HG03025 (cell line): ENCODE measurements around the gene ZNF438.
"Not testable (repeated sequence)": the region's sequence is repeated elsewhere in the genome, so short reads cannot be mapped to it uniquely, and the experiment has no call there.

ENCODE experiments used
- ATAC-seq: cut with Tn5 transposase; IDR thresholded peaks from one replicate; pipeline ENCODE4 v1.9.1; 2021; ENCODE audit warnings: mild to moderate bottlenecking, moderate library complexity; ENCODE audit not compliant: unreplicated experiment, low FRiP score

The ZNF438 gene

GRCh38 chr10:31031558-31032257 is at the start of gene ZNF438:
Gene ZNF438 (minus strand): TSS chr10:31031865. CDS start chr10:30877034, 154,831 bp downstream.
- peak; percentile 84 for ATAC-seq

GRCh38 chr10:31076610-31076988 is 44.9 kb upstream of the ZNF438 start:
- no peak for ATAC-seq

GRCh38 chr10:31075881-31076609 is 44.4 kb upstream of the ZNF438 start:
- ATAC-seq: no peak

- no peak for ATAC-seq
These were observed 43.8 kb upstream of the ZNF438 start for GRCh38 chr10:31075434-31075833.

- no peak for ATAC-seq
These were observed 43.0 kb upstream of the ZNF438 start for GRCh38 chr10:31074722-31075086.

GRCh38 chr10:31073996-31074721 is 42.5 kb upstream of the ZNF438 start:
- no peak for ATAC-seq

- no peak for ATAC-seq
These were observed 41.5 kb upstream of the ZNF438 start for GRCh38 chr10:31073211-31073610.

GRCh38 chr10:31072451-31072850 is 40.8 kb upstream of the ZNF438 start:
- ATAC-seq: no peak

- ATAC-seq: no peak
These were observed 39.8 kb upstream of the ZNF438 start for GRCh38 chr10:31071232-31072005.

- ATAC-seq: no peak
These were observed 39.0 kb upstream of the ZNF438 start for GRCh38 chr10:31070691-31071090.

GRCh38 chr10:31070025-31070424 is 38.4 kb upstream of the ZNF438 start:
- no peak for ATAC-seq

GRCh38 chr10:31069411-31069810 is 37.7 kb upstream of the ZNF438 start:
- ATAC-seq: no peak

GRCh38 chr10:31064348-31064747 is 32.7 kb upstream of the ZNF438 start:
- ATAC-seq: no peak

- no peak for ATAC-seq
These were observed 32.2 kb upstream of the ZNF438 start for GRCh38 chr10:31063841-31064240.

GRCh38 chr10:31062856-31063255 is 31.2 kb upstream of the ZNF438 start:
- ATAC-seq: no peak

GRCh38 chr10:31061941-31062340 is 30.3 kb upstream of the ZNF438 start:
- no peak for ATAC-seq

- no peak for ATAC-seq
These were observed 27.4 kb upstream of the ZNF438 start for GRCh38 chr10:31058795-31059703.

GRCh38 chr10:31056678-31057077 is 25.0 kb upstream of the ZNF438 start:
- ATAC-seq: not testable (repeated sequence)

- no peak for ATAC-seq
These were observed 24.0 kb upstream of the ZNF438 start for GRCh38 chr10:31055573-31056251.
